ENCODE data around the gene SPECC1.
"Not testable (repeated sequence)": the region's sequence is repeated elsewhere in the genome, so short reads cannot be mapped to it uniquely, and the experiment has no call there.

Gene SPECC1

DNA sequence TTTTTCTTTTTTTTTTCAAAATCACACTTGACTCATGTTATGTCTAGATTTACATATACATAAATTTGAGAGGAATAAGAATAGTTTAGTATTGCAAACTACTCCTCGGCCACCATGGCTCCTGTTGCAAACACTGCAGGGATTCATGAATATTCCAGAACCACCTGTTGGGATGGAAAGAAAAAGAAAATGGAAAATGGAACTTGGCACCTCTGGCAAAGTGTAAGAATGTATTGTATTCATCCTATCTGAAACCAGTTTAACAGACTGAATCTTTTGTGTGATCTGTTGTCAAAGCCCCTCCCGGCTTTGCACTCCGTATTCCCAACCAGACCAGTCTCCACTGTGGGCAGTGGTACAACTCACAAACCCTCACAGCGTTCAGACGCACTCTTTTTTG is 124.4 kb downstream of the SPECC1 start:
- FAIRE-seq = no peak

GRCh38 chr17:20141198-20141972 is 132.2 kb downstream of the SPECC1 start:
- FAIRE-seq = no peak

- no peak for FAIRE-seq
Observed at GRCh38 chr17:20142268-20142667, 133.1 kb downstream of the SPECC1 start.

- no peak for FAIRE-seq
Observed at GRCh38 chr17:20143740-20144139, 134.6 kb downstream of the SPECC1 start.

DNA sequence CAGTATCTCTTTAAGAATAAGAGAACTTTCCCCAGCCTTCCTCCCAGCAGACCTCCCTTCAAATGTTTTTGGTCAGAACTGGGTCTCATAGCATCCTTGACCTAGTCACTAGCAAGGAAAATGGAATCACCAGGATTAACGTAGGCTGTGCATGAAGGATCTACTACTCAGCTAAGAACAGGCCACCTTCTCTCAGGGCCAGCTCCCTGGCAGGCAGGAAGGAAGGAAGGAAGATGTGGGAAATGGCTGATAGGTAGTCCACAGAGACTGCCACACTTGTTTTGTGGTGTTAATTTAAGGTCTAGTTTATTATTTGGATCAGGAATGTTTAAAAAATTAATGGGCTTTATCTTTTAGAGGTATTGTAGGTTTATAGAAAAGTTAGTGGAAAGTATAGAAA is 136.4 kb downstream of the SPECC1 start:
- no peak for FAIRE-seq

GRCh38 chr17:20149251-20149650 is 140.1 kb downstream of the SPECC1 start:
- FAIRE-seq = no peak

DNA sequence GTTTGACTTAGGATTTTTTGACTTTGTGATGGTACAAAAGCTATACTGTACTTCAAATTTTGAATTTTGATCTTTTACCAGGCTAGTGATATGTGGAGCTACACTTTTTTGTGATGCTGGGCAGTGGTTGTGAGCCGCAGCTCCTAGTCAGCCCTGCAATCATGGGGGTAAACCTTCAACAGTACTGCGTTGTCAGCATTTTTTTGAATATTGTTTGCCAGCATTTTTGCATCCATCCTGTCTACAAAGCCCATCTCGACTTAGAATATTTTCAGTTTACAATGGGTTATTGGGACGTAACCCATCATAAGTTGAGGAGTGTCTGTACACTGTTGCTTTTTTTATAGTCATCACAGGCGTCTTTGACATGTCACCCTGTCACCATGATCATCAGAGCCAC is 142.0 kb downstream of the SPECC1 start:
- FAIRE-seq = no peak

DNA sequence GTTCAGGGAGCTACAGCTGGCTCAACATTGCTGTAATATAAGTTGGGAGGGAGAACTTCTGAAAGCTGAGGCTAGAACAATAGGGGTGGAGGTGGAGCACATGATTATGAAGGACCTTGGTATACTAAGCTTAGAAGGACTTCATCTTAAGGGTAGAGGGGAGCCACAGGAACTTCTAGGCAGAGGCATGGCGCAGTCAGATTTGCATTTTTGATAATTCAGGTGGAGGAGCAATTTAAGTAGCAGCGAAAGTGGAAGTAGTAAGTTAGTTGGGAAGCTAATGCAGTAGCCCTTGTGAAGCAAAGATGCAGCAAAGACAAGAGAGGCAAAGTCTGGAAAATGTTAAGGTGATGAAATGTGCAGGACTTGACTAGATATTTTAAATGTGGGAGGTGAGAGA is 144.1 kb downstream of the SPECC1 start:
- no peak for FAIRE-seq

DNA sequence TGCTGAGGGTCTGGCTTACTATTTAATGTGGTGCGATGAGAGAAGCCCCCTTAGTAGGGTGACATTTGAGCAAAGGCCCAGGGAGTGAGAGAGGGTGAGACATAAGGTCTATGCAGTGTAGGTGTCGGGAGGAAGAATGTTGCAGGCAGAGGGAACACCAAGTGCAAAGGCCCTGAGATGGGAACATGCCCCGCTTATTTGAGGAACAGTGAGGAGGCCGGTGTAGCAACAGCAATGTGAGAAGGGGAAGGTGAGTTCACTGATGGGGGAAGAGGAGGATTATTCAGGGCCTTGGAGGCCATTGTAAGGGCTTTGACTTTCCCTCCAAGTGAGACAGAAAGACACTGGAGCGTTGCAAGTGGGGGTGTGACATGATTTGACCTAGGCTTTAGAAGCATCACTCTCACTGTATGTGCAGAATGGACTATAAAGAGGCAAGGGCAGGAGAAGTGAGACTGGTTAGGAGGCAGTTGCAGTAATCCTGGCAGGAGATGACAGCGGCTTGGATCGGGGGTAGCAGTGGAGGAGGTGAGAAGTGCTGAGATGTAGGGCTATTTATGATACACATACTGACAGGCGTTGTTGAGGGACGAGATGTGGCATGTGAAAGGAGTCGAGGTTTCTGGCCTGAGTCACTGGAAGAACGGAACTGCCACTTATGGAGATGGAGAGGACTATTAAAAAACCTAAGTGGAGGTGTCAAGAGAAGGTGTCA is 145.3 kb downstream of the SPECC1 start:
- no peak for FAIRE-seq

DNA sequence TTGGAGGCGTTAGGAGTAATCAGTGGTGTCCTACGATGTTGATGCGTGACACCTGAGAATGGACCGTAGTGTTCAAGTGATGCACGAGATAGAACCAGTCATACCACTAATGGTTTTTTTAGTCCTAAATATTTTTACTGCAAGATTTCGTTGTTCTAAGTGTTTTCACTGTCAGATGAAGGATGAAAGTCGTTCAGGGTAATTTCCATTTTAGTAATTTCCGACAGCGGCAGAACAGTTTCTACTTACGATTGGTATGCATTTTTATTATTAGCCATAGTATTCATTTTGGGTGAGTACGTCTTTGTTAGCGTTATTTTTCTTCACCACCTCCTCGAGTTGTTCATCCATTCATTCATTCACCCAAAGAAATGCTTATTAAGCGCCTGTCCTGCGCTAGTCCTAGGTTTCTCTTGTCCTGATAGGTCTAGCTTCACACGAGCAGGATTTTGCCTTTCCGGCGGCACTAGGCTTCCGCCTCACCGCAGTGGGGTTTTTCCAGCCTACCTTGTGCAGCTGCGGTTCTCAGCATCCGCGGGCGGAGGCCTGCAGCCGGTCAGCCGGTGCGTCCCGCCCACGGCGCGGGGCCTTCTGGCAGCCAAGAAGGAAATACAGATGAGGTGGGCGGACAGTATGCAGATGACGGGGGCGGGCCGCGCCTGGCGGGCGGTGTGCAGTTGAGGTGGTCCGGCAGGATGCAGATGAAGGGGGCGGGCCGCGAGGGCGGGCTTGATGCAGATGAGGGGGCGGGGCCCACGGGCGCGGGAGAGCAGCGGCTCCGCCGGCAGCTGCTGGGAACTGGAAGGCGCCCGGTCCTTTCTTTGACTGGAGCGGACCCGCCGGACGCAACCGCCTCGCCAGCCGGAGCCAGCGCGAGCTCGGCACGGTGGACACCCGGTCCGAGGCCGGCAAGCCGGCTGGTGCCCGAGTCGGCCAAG is 146.4 kb downstream of the SPECC1 start:
- FAIRE-seq = no peak

- no peak for FAIRE-seq
Observed at GRCh38 chr17:20156196-20157000, 147.2 kb downstream of the SPECC1 start.

GRCh38 chr17:20157001-20157310 is 147.8 kb downstream of the SPECC1 start:
- FAIRE-seq = no peak

GRCh38 chr17:20158580-20158979 is 149.4 kb downstream of the SPECC1 start:
- no peak for FAIRE-seq

- FAIRE-seq = no peak
Observed at GRCh38 chr17:20159406-20160069, 150.4 kb downstream of the SPECC1 start.

- FAIRE-seq = not testable (repeated sequence)
Observed at GRCh38 chr17:20165516-20165915, 156.4 kb downstream of the SPECC1 start.

GRCh38 chr17:20170085-20170484 is 160.9 kb downstream of the SPECC1 start:
- FAIRE-seq = no peak

DNA sequence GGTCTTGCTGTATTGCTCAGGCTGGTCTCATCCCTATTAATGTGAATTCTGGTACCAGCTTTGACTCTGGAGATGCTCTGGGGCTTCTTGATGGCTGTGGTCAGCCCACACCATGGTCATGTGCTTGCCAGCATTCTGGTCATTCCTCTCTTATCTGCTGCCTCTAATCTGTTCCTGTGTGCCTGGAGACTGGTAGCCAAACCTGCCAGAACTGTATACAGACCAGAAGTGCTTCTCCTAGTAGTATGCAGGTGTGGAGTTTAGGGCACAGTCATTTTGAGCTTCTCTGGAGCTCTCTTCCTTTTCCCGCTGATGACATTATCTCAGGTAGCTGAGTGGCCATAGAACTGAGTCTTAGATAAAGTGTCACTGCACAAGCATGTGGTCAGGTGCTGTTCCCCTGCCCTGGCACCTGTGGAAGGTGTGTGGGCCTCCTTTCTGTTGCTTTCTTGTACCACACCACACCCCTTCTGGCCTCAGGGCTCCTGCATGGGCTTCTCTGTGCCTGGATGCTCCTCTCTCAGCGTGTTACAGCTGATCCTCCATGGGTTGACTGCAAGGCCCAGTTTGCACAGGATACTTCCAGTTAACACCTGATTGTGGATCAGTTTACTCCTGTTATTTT is 162.7 kb downstream of the SPECC1 start:
- no peak for FAIRE-seq

DNA sequence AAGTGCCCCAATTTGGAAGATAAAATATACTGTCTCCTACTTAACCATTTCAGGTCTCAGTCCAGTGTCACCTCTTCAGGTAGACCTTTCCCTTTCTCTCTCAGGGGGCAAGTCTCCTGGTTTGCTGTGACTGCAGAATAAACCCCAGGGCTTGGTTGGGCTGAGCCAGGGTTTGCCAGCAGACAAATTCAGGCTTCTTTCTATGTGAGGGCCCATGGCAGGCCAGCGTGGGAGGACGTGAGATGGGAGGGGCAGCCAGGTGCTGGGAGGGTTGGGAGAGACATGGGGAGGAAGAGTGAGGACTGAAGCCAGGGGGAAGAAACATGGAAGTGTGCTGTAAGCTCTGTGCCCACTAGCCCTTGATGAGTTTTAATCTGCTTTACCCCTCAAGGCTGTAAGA is 163.2 kb downstream of the SPECC1 start:
- FAIRE-seq = no peak

- FAIRE-seq = no peak
Observed at GRCh38 chr17:20173091-20173490, 163.9 kb downstream of the SPECC1 start.

DNA sequence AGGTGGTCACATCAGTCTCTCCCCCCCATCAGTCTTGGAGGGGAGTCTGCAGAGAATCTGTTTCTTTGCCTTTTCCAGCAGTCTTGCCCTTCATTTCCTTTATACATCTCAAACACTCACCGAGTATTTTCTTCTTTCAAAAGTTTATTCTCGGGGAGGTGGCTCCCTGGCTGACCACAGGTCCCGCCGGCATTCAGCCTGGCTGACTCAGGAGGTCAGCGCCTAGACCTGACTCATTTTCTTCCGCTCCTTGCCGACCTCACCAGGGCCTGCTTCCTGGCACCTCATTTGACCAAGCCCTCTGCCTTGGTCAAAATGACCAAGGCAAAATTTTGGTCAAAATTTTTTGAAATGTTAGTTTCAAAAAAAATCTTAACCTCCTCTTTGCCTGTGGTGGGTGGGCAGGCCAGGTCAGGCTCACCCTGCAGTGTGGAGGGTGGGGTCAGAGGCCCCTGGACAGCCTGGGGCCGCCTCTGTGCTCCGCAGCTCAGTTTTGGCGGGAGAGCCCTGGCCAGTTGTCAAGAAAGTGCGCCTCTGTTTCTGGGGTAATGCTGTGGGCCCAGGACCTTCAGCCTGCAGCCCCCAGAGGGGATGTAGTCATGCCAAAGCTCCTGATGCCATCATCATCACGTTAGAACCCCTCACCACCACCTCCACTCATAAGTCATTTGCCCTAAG is 165.6 kb downstream of the SPECC1 start:
- FAIRE-seq = no peak

DNA sequence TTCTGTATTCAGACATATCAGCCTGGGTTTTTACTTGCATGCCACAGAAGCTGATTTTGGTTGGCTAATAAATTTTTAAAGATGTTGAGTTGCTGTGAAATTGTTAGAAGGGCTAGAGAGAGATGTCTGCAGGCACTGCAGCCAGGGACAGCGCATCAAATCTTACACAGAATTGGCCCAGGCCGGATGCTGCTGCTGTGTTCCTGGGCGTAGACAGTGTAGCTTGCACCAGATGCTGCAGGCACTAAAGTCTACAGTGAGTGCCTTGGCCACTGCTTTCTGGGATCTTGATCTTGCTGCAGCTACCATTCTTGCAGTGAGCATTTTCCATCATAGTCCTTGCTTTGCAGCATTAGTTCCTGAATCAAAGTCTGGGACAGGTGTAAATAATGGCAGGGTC is 169.9 kb downstream of the SPECC1 start:
- no peak for FAIRE-seq

Measured in islet of Langerhans (tissue), 1 donor.